Measurements from ENCODE around the gene DHRS7.

- TF ChIP-seq EZH2 (IDR thresholded peaks at IDR 0.05; ENCODE audit: insufficient read depth, poor library complexity, severe bottlenecking) (no peak), EZH2phosphoT487 (IDR thresholded peaks at IDR 0.05; ENCODE audit: insufficient read depth, low read depth) (no peak)
Observed at GRCh38 chr14:60214415-60215126, 49.4 kb upstream of the DHRS7 start.
